Mononuclear cell (primary cell): ENCODE data around the gene L3MBTL2. TPM values are rescaled to one million over a fixed set of nuclear protein-coding genes. Genes with fewer than 3 reads are reported as not detected.

Experiments used
- H3K27me3 ChIP-seq: 2 replicates; pipeline ENCODE4 v1.6.0; 2011; ENCODE audit warnings: low read length, control low read depth; ENCODE audit not compliant: insufficient read depth
- H3K4me1 ChIP-seq: 2 replicates; pipeline ENCODE4 v1.5.1; 2011; ENCODE audit warnings: mild to moderate bottlenecking, low read length, control low read depth; ENCODE audit not compliant: insufficient read depth
- H3K4me3 ChIP-seq: 2 replicates; pipeline ENCODE4 v1.5.1; 2011; ENCODE audit warnings: mild to moderate bottlenecking, low read length, moderate library complexity
- H3K9me3 ChIP-seq: 2 replicates; pipeline ENCODE4 v1.5.1; 2011; ENCODE audit warnings: low read depth, mild to moderate bottlenecking, control low read depth, low read length
- total RNA-seq: library from RNA; depleted of rRNA; stranded (reverse); fragments of >200 nt; gene quantifications from one replicate; pipeline ENCODE4 v1.2.3, GENCODE V29; 2012

The L3MBTL2 gene
- total RNA-seq, 1 donor: 8.9 TPM

GRCh38 chr22:41264408-41264941 lies 59.4 kb downstream of the L3MBTL2 start:
- H3K27me3 ChIP-seq: no peaks in the 10 kb centered on the region
- H3K4me1 ChIP-seq: no peaks in the 10 kb centered on the region
- no peak overlapping the region for H3K4me3 ChIP-seq
- no peaks in the 10 kb centered on the region for H3K9me3 ChIP-seq

GRCh38 chr22:41267958-41268357 lies 62.8 kb downstream of the L3MBTL2 start:
- Histone ChIP-seq H3K27me3 (no peaks in the 10 kb centered on the region), H3K4me1 (no peaks in the 10 kb centered on the region), H3K9me3 (no peaks in the 10 kb centered on the region)

GRCh38 chr22:41271787-41272186 lies 66.7 kb downstream of the L3MBTL2 start:
- Histone ChIP-seq H3K4me3 (no peak overlapping the region), H3K4me1 (no peaks in the 10 kb centered on the region), H3K9me3 (no peaks in the 10 kb centered on the region), H3K27me3 (no peaks in the 10 kb centered on the region)

More at GRCh38 chr22:41267958-41268357, 62.8 kb downstream of the L3MBTL2 start:
- H3K4me3 ChIP-seq: no peak overlapping the region

- H3K4me1 ChIP-seq: no peaks in the 10 kb centered on the region
- H3K27me3 ChIP-seq: no peaks in the 10 kb centered on the region
- H3K9me3 ChIP-seq: no peaks in the 10 kb centered on the region
- H3K4me3 ChIP-seq: no peak overlapping the region
Observed at GRCh38 chr22:41273128-41273527, 68.0 kb downstream of the L3MBTL2 start.

DNA sequence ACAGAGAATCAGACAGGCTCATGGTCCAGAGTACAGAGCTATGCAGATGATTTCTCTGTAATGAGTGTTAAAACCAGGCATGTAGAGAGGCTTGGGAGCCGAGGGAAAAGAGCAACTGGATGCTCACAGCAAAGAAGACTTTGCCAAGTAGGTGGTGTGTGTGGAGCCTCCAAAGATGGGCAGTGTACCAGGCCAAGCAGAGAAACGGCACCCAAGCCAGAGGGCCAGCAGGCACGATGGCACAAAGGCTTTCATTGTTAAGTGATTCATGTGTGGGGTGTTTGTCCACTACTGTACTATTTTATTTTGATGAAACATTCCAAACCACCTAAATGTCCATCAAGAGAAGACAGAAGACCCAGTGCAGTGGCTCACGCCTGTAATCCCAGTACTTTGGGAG lies 69.7 kb downstream of the L3MBTL2 start:
- no peaks in the 10 kb centered on the region for H3K4me1 ChIP-seq
- H3K9me3 ChIP-seq: no peaks in the 10 kb centered on the region
- H3K27me3 ChIP-seq: no peaks in the 10 kb centered on the region
- no peak overlapping the region for H3K4me3 ChIP-seq

- H3K27me3 ChIP-seq: no peaks in the 10 kb centered on the region
- peaks cover 8% of the 10 kb centered on the region for H3K4me1 ChIP-seq
- H3K4me3 ChIP-seq: no peak overlapping the region
- H3K9me3 ChIP-seq: no peaks in the 10 kb centered on the region
Observed at GRCh38 chr22:41280065-41280464, 75.0 kb downstream of the L3MBTL2 start.

- H3K27me3 ChIP-seq: no peaks in the 10 kb centered on the region
- H3K9me3 ChIP-seq: no peaks in the 10 kb centered on the region
- peaks cover 13% of the 10 kb centered on the region for H3K4me1 ChIP-seq
- no peak overlapping the region for H3K4me3 ChIP-seq
Observed at GRCh38 chr22:41280854-41281253, 75.7 kb downstream of the L3MBTL2 start.

Other genes with a start within 250 kb of the L3MBTL2 start
- 202 TPM for gene EP300, start 112.7 kb upstream of the L3MBTL2 start, total RNA-seq
- gene CHADL, start 35.6 kb downstream of the L3MBTL2 start, total RNA-seq: 1.5 TPM
- 48.6 TPM for gene RANGAP1, start 80.9 kb downstream of the L3MBTL2 start, total RNA-seq
- gene ZC3H7B, start 96.2 kb downstream of the L3MBTL2 start, total RNA-seq: 11.3 TPM
- 3.5 TPM for gene TEF, start 176.6 kb downstream of the L3MBTL2 start, total RNA-seq
- 7.2 TPM for gene TOB2, start 241.5 kb downstream of the L3MBTL2 start, total RNA-seq